HG03469 (cell line): ENCODE measurements around the gene MOBP.

Source experiments
- ATAC-seq: cut with Tn5 transposase; IDR thresholded peaks from one replicate; pipeline ENCODE4 v1.9.1; 2021; ENCODE audit warnings: mild to moderate bottlenecking, moderate library complexity, moderate number of reproducible peaks; ENCODE audit not compliant: unreplicated experiment

The MOBP gene

GRCh38 chr3:39540162-39540921 lies 72.9 kb downstream of the MOBP start:
- ATAC-seq: no peak

- no peak for ATAC-seq
Observed at GRCh38 chr3:39541442-39541841, 74.0 kb downstream of the MOBP start.

GRCh38 chr3:39541917-39542329 lies 74.4 kb downstream of the MOBP start:
- no peak for ATAC-seq

DNA sequence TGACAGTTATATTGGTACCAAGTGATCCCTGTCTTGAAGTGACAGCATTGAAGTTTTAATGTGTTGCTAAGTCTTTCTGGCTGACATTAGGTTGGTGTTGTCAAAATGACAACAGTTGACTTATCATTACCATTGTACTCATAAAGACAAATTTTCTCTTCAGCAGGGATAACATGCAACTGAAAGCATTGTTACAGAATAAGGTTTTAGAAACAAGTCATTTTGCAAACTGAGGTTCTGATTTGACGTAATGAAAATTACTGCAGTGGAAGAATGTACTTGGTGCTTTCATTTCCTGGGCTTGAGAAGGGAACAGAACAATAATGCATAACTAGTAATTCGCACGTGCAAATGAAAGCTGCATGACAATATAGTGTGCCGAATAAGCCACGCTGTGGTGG lies 75.1 kb downstream of the MOBP start:
- no peak for ATAC-seq

- ATAC-seq: no peak
Observed at GRCh38 chr3:39548282-39548681, 80.8 kb downstream of the MOBP start.

DNA sequence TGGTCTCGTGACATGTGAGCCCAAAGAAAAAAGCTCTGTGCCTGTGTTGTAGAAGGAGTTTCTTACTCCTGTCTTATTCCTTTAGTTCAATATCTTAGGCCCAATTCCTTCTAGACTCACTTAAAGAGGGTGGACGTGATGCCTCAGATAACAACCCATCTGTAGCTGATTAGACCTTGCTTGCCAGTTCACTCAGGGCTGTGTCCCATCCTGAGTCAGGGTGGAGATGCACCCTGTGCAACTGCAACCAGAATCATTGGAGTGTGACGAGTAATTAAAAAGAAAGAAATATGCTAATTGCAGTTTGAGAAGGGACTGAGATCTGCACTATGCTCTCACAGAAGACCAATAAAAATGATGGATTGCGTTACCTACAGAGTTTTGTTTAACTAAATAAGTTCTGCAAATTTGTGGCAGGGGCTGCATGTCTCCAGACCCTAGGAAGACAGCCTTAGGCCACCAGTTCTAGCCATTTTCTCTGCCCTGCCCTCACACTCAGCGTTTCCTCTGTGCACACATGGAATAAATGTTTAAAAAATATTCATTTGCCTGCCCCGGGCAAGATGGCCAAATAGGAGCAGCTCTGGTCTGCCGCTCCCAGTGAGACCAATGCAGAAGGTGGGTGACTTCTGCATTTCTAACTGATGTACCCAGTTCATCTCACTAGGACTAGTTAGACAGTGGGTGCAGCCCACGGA lies 83.0 kb downstream of the MOBP start:
- no peak for ATAC-seq
